HL-60 (cell line): Measurements from ENCODE around the gene SORL1.

Experiments
- GABPA ChIP-seq: IDR thresholded peaks from 2 replicates; pipeline ENCODE4 v1.6.1; 2012; ENCODE audit warnings: low read depth
- TF ChIP-seq, protein P1 (sequence below): IDR thresholded peaks from one replicate; pipeline ENCODE4 v1.5.1; 2011; ENCODE audit warnings: low read length, control low read depth, inconsistent platforms; ENCODE audit not compliant: insufficient read depth

DNA sequence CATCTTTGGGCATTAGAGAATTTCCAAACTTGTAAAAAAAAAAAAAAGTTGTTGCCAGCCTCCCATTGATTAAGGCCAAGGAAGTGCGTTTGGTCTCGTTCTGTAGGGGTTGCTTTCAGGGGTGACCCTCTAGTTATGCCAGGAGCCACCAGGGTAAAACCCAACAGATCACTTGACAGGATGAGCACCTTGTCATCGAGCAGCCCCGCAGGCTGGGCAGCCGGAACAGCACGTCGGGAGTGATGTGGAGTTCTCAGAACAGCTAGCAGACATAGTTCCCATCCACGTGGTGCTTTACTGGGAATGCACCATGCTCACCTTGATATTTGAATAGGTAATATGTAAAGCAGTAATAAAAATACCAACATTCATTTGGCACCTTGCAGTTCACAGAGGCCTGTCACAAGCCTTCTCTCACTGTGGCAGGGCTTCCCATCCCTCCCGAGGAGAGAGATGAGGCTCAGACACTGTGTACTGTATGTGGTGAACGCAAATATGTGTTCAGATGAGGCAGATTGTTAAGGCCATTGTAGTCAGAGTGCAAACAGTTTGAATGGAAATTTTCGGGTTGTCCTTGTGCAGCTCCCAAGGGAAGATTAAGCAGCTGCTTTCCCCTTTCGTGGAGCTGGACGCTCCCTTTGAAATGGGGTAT is 71.6 kb downstream of the SORL1 start:
- TF ChIP-seq, protein P1, sequence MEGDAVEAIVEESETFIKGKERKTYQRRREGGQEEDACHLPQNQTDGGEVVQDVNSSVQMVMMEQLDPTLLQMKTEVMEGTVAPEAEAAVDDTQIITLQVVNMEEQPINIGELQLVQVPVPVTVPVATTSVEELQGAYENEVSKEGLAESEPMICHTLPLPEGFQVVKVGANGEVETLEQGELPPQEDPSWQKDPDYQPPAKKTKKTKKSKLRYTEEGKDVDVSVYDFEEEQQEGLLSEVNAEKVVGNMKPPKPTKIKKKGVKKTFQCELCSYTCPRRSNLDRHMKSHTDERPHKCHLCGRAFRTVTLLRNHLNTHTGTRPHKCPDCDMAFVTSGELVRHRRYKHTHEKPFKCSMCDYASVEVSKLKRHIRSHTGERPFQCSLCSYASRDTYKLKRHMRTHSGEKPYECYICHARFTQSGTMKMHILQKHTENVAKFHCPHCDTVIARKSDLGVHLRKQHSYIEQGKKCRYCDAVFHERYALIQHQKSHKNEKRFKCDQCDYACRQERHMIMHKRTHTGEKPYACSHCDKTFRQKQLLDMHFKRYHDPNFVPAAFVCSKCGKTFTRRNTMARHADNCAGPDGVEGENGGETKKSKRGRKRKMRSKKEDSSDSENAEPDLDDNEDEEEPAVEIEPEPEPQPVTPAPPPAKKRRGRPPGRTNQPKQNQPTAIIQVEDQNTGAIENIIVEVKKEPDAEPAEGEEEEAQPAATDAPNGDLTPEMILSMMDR = no peak
- no peak for TF ChIP-seq GABPA
